GM23338 (cell line): ENCODE data around the gene CAST. TPM values are rescaled to one million over a fixed set of nuclear protein-coding genes. Genes with fewer than 3 reads are reported as not detected.

ENCODE experiments used
- ATAC-seq: fragments of 200-7000 bp; cut with Tn5 transposase; 3 replicates; pipeline ENCODE4 v1.9.1; 2020
- DNase-seq: peaks from one replicate; pipeline ENCODE4 v3.0.0-alpha.2; 2015; ENCODE audit warnings: low spot score
- H2AFZ ChIP-seq: fragments of 200-600 bp; sonication (generic); 2 replicates; pipeline ENCODE4 v1.8.0; 2016; ENCODE audit warnings: antibody characterized with exemption, mild to moderate bottlenecking, moderate library complexity
- H3F3A ChIP-seq: fragments of 200-600 bp; sonication (generic); replicated peaks from 2 replicates; pipeline ENCODE4 v1.8.0; 2017; ENCODE audit warnings: antibody characterized with exemption, mixed run types, low read depth
- H3K27ac ChIP-seq: fragments of 200-600 bp; sonication (generic); 2 replicates; pipeline ENCODE4 v1.6.1; 2016; ENCODE audit warnings: low read depth
- H3K27me3 ChIP-seq: fragments of 200-600 bp; sonication (generic); 2 replicates; pipeline ENCODE4 v1.8.0; 2016; ENCODE audit warnings: mild to moderate bottlenecking, mixed run types, moderate library complexity; ENCODE audit not compliant: insufficient read depth
- H3K36me3 ChIP-seq: fragments of 200-600 bp; sonication (generic); 2 replicates; pipeline ENCODE4 v1.8.0; 2016; ENCODE audit warnings: mild to moderate bottlenecking; ENCODE audit not compliant: insufficient read depth
- H3K4me1 ChIP-seq: fragments of 200-600 bp; sonication (generic); 2 replicates; pipeline ENCODE4 v1.8.0; 2016; ENCODE audit warnings: mild to moderate bottlenecking, moderate library complexity; ENCODE audit not compliant: insufficient read depth
- H3K4me2 ChIP-seq: fragments of 200-600 bp; sonication (generic); 2 replicates; pipeline ENCODE4 v1.7.1; 2017; ENCODE audit warnings: mixed run types
- H3K4me3 ChIP-seq: fragments of 200-600 bp; sonication (generic); 2 replicates; pipeline ENCODE4 v1.6.1; 2016; ENCODE audit warnings: mixed run types
- H3K79me2 ChIP-seq: fragments of 200-600 bp; sonication (generic); replicated peaks from 2 replicates; pipeline ENCODE4 v1.8.0; 2017; ENCODE audit warnings: mild to moderate bottlenecking; ENCODE audit not compliant: insufficient read depth
- H3K9me2 ChIP-seq: fragments of 200-600 bp; sonication (generic); 2 replicates; pipeline ENCODE4 v1.8.0; 2017; ENCODE audit not compliant: insufficient read depth
- H4K20me1 ChIP-seq: fragments of 200-600 bp; sonication (generic); replicated peaks from 2 replicates; pipeline ENCODE4 v1.8.0; 2017; ENCODE audit warnings: mild to moderate bottlenecking; ENCODE audit not compliant: insufficient read depth
- H3K27ac Mint-ChIP-seq: 2 replicates; pipeline ENCODE4 v1.8.0; 2020; ENCODE audit warnings: inconsistent platforms, mild to moderate bottlenecking, moderate library complexity, mixed read lengths
- H3K27me3 Mint-ChIP-seq: 3 replicates; pipeline ENCODE4 v1.8.0; 2022; ENCODE audit warnings: low read depth, mild to moderate bottlenecking, moderate library complexity, mixed read lengths, inconsistent platforms; ENCODE audit not compliant: insufficient read depth, poor library complexity
- H3K36me3 Mint-ChIP-seq: 3 replicates; pipeline ENCODE4 v1.8.0; 2021; ENCODE audit warnings: low read depth, mild to moderate bottlenecking, inconsistent platforms, moderate library complexity, mixed read lengths
- H3K4me1 Mint-ChIP-seq: 3 replicates; pipeline ENCODE4 v1.8.0; 2020; ENCODE audit warnings: mild to moderate bottlenecking, inconsistent platforms, mixed read lengths
- H3K4me3 Mint-ChIP-seq: 3 replicates; pipeline ENCODE4 v1.8.0; 2021; ENCODE audit warnings: moderate library complexity, mild to moderate bottlenecking, inconsistent platforms, mixed read lengths
- H3K9me3 Mint-ChIP-seq: 3 replicates; pipeline ENCODE4 v1.8.0; 2020; ENCODE audit warnings: moderate library complexity, mild to moderate bottlenecking, inconsistent platforms, mixed read lengths
- CREB1 ChIP-seq: fragments of 250-450 bp; sonication (Bioruptor Pico); IDR thresholded peaks from 2 replicates; pipeline ENCODE4 v1.5.0; 2020; ENCODE audit warnings: low read depth, mild to moderate bottlenecking, moderate library complexity
- CTCF ChIP-seq, 2 experiments: fragments of 200-600 bp in 1 of 2; sonication (generic) in 1 of 2; conservative IDR thresholded peaks; 2 replicates each; pipeline versions ENCODE4 v1.5.1 to v1.6.1; 2016 to 2017; ENCODE audit warnings: antibody characterized with exemption in 2 of 2, low read depth in 2 of 2, mild to moderate bottlenecking in 2 of 2, moderate library complexity in 1 of 2
- ETS1 ChIP-seq: IDR thresholded peaks from 2 replicates; pipeline ENCODE4 v1.6.1; 2016; ENCODE audit warnings: antibody characterized with exemption
- EZH2 ChIP-seq: fragments of 200-600 bp; sonication (generic); IDR thresholded peaks from one replicate; pipeline ENCODE4 v1.8.0; 2017; ENCODE audit warnings: antibody characterized with exemption, mild to moderate bottlenecking, low read depth; ENCODE audit not compliant: unreplicated experiment
- EZH2phosphoT487 ChIP-seq: fragments of 200-600 bp; sonication (generic); IDR thresholded peaks from one replicate; pipeline ENCODE4 v1.8.1; 2018; ENCODE audit warnings: antibody characterized with exemption; ENCODE audit not compliant: unreplicated experiment
- JUNB ChIP-seq: IDR thresholded peaks from one replicate; pipeline ENCODE4 v1.6.1; 2016; ENCODE audit warnings: antibody characterized with exemption; ENCODE audit not compliant: unreplicated experiment
- NANOG ChIP-seq: IDR thresholded peaks from 2 replicates; pipeline ENCODE4 v1.6.1; 2016; ENCODE audit warnings: antibody characterized with exemption, borderline replicate concordance
- POLR2AphosphoS5 ChIP-seq: IDR thresholded peaks from 2 replicates; pipeline ENCODE4 v1.6.1; 2016; ENCODE audit warnings: antibody characterized with exemption, low read depth
- STAT1 ChIP-seq: IDR thresholded peaks from one replicate; pipeline ENCODE4 v1.6.1; 2016; ENCODE audit warnings: antibody characterized with exemption; ENCODE audit not compliant: unreplicated experiment
- ZNF114 ChIP-seq: fragments of 250-450 bp; sonication (Bioruptor Pico); IDR thresholded peaks from 2 replicates; pipeline ENCODE4 v1.5.0; 2020; ENCODE audit warnings: mild to moderate bottlenecking, moderate library complexity
- ZNF331 ChIP-seq: fragments of 250-450 bp; sonication (Bioruptor Pico); IDR thresholded peaks from 2 replicates; pipeline ENCODE4 v1.5.0; 2020; ENCODE audit warnings: low read depth, mild to moderate bottlenecking, moderate library complexity
- polyA plus RNA-seq: library from polyadenylated mRNA; unstranded; fragments of >200 nt; fragmentation: Nextera tagmentation; extraction: Ambion mirVana; gene quantifications from 2 replicates; pipeline ENCODE4 v1.2.1, GENCODE V29; 2016
- total RNA-seq: library from RNA; depleted of rRNA; stranded (reverse); fragments of >200 nt; shearing (Covaris generic); gene quantifications from 2 replicates; pipeline ENCODE4 v1.2.3, GENCODE V29; 2014

The CAST gene
- total and polyA plus RNA-seq, 2 experiments from 2014 or later: 37.9 to 57.7 TPM

- Mint-ChIP-seq H3K9me3 (no peaks in the 10 kb centered on the region), H3K4me3 (peak overlapping the region; percentile 98), H3K27ac (peak overlapping the region; percentile 85), H3K4me1 (peaks cover 15% of the 10 kb centered on the region), H3K36me3 (no peaks in the 10 kb centered on the region), H3K27me3 (peaks cover 21% of the 10 kb centered on the region)
- H3F3A ChIP-seq: peaks cover 4% of the 10 kb centered on the region; the same call in 1 of the 2 replicates
- peak overlapping the region; percentile 95 for H2AFZ ChIP-seq
- H3K79me2 ChIP-seq: no peaks in the 10 kb centered on the region; the same call in 1 of the 2 replicates
- H3K4me2 ChIP-seq: peak overlapping the region; percentile 98
- no peak overlapping the region for H3K27ac ChIP-seq
- H4K20me1 ChIP-seq: peaks cover 21% of the 10 kb centered on the region
- TF ChIP-seq ZNF114 (no peak), CTCF (conservative IDR thresholded peaks at IDR 0.05; ENCODE audit: low read depth in 2 of 2) (no peak), EZH2phosphoT487 (no peak), POLR2AphosphoS5 (peak; percentile 46; the same call in 1 of the 2 replicates)
- peak overlapping the region; percentile 86 for H3K4me3 ChIP-seq
- H3K4me1 ChIP-seq: peaks cover 8% of the 10 kb centered on the region
- no peaks in the 10 kb centered on the region for H3K9me2 ChIP-seq
- H3K36me3 ChIP-seq: no peaks in the 10 kb centered on the region
- DNase-seq (peak; percentile 84), ATAC-seq (peak; percentile 86)
- H3K27me3 ChIP-seq: peaks cover 50% of the 10 kb centered on the region
Observed at GRCh38 chr5:96662725-96663518, 746 bp downstream of the CAST start.

GRCh38 chr5:96663608-96664007 is 1.4 kb downstream of the CAST start:
- Mint-ChIP-seq H3K9me3 (no peaks in the 10 kb centered on the region), H3K4me1 (peaks cover 17% of the 10 kb centered on the region), H3K36me3 (no peaks in the 10 kb centered on the region), H3K4me3 (peak overlapping the region; percentile 98), H3K27ac (no peak overlapping the region), H3K27me3 (peaks cover 21% of the 10 kb centered on the region)
- no peak for ATAC-seq
- peak overlapping the region; percentile 86 for H3K4me3 ChIP-seq
- H3F3A ChIP-seq: peaks cover 4% of the 10 kb centered on the region; the same call in 1 of the 2 replicates
- no peak for DNase-seq
- no peaks in the 10 kb centered on the region for H3K36me3 ChIP-seq
- H3K79me2 ChIP-seq: no peaks in the 10 kb centered on the region; the same call in 1 of the 2 replicates
- H3K4me1 ChIP-seq: peaks cover 8% of the 10 kb centered on the region
- H4K20me1 ChIP-seq: peaks cover 21% of the 10 kb centered on the region
- H3K27me3 ChIP-seq: peaks cover 50% of the 10 kb centered on the region
- H3K9me2 ChIP-seq: no peaks in the 10 kb centered on the region
- H3K27ac ChIP-seq: no peak overlapping the region
- H2AFZ ChIP-seq: peak overlapping the region; percentile 93
- H3K4me2 ChIP-seq: peak overlapping the region; percentile 98
- TF ChIP-seq ZNF331: no peak
- no peak for TF ChIP-seq EZH2
- no peak for TF ChIP-seq ZNF114
- no peak for TF ChIP-seq JUNB
- no peak for TF ChIP-seq NANOG
- TF ChIP-seq CREB1 (CRISPR knock-in tag): no peak
- no peak for TF ChIP-seq ETS1
- no peak for TF ChIP-seq POLR2AphosphoS5
- no peak for TF ChIP-seq STAT1
- TF ChIP-seq EZH2phosphoT487: no peak
- no peak for TF ChIP-seq CTCF (conservative IDR thresholded peaks at IDR 0.05; ENCODE audit: low read depth in 2 of 2)
